Measurements from ENCODE around the gene PPP2R5E.

PPP2R5E gene

GRCh38 chr14:63423381-63423780, 119.8 kb downstream of the PPP2R5E start:
- H3F3A ChIP-seq (ENCODE audit: insufficient read depth) = no peaks in the 10 kb centered on the region

GRCh38 chr14:63421919-63422318, 121.3 kb downstream of the PPP2R5E start:
- Histone ChIP-seq H3K79me2 (ENCODE audit: insufficient read depth, low read length) (peaks cover 28% of the 10 kb centered on the region), H4K20me1 (ENCODE audit: low read depth, low read length) (peaks cover 10% of the 10 kb centered on the region; the same call in 1 of the 2 replicates), H3K36me3 (ENCODE audit: low read length) (peaks cover 6% of the 10 kb centered on the region; the same call in 1 of the 2 replicates), H3K27me3 (ENCODE audit: low read length) (no peaks in the 10 kb centered on the region), H2AFZ (ENCODE audit: low read depth, low read length, severe bottlenecking) (no peak overlapping the region), H3K27ac (ENCODE audit: low read depth, low read length) (no peak overlapping the region), H3K4me3 (ENCODE audit: insufficient read depth, low read length, poor library complexity, severe bottlenecking) (no peak overlapping the region), H3F3A (ENCODE audit: insufficient read depth) (no peaks in the 10 kb centered on the region), H3K9me2 (replicated peaks; ENCODE audit: insufficient read depth, low read length) (no peaks in the 10 kb centered on the region), H3K4me2 (ENCODE audit: low read depth, low read length, poor library complexity, severe bottlenecking) (no peak overlapping the region), H3K9ac (ENCODE audit: low read length) (no peak overlapping the region), H3K9me3 (ENCODE audit: insufficient read depth, low read length) (no peaks in the 10 kb centered on the region)
- TF ChIP-seq EZH2phosphoT487 (conservative IDR thresholded peaks at IDR 0.05; ENCODE audit: low read length) (no peak), CTCF (IDR thresholded peaks at IDR 0.05; ENCODE audit: insufficient read depth, low read length, poor library complexity, severe bottlenecking) (no peak)

More at GRCh38 chr14:63423381-63423780, 119.8 kb downstream of the PPP2R5E start:
- H3K27me3 ChIP-seq (ENCODE audit: low read length) = no peaks in the 10 kb centered on the region
- H3K27ac ChIP-seq (ENCODE audit: low read depth, low read length) = no peak overlapping the region
- H3K9me3 ChIP-seq (ENCODE audit: insufficient read depth, low read length) = no peaks in the 10 kb centered on the region
- H3K79me2 ChIP-seq (ENCODE audit: insufficient read depth, low read length) = peaks cover 35% of the 10 kb centered on the region
- no peak overlapping the region for H3K4me3 ChIP-seq (ENCODE audit: insufficient read depth, low read length, poor library complexity, severe bottlenecking)
- H3K9me2 ChIP-seq (replicated peaks; ENCODE audit: insufficient read depth, low read length) = no peaks in the 10 kb centered on the region
- H3K9ac ChIP-seq (ENCODE audit: low read length) = no peak overlapping the region
- peaks cover 10% of the 10 kb centered on the region; the same call in 1 of the 2 replicates for H4K20me1 ChIP-seq (ENCODE audit: low read depth, low read length)
- H3K4me2 ChIP-seq (ENCODE audit: low read depth, low read length, poor library complexity, severe bottlenecking) = no peak overlapping the region
- no peak overlapping the region for H2AFZ ChIP-seq (ENCODE audit: low read depth, low read length, severe bottlenecking)
- TF ChIP-seq EZH2phosphoT487 (conservative IDR thresholded peaks at IDR 0.05; ENCODE audit: low read length) = no peak
- TF ChIP-seq CTCF (IDR thresholded peaks at IDR 0.05; ENCODE audit: insufficient read depth, low read length, poor library complexity, severe bottlenecking) = no peak
- peaks cover 6% of the 10 kb centered on the region; the same call in 1 of the 2 replicates for H3K36me3 ChIP-seq (ENCODE audit: low read length)

GRCh38 chr14:63421226-63421625, 122.0 kb downstream of the PPP2R5E start:
- Histone ChIP-seq H3K27me3 (ENCODE audit: low read length) (no peaks in the 10 kb centered on the region), H3K79me2 (ENCODE audit: insufficient read depth, low read length) (peaks cover 21% of the 10 kb centered on the region), H3K9me3 (ENCODE audit: insufficient read depth, low read length) (no peaks in the 10 kb centered on the region), H3K4me3 (ENCODE audit: insufficient read depth, low read length, poor library complexity, severe bottlenecking) (no peak overlapping the region), H3K27ac (ENCODE audit: low read depth, low read length) (no peak overlapping the region), H3K9ac (ENCODE audit: low read length) (no peak overlapping the region), H2AFZ (ENCODE audit: low read depth, low read length, severe bottlenecking) (no peak overlapping the region), H3K9me2 (replicated peaks; ENCODE audit: insufficient read depth, low read length) (no peaks in the 10 kb centered on the region), H3F3A (ENCODE audit: insufficient read depth) (no peaks in the 10 kb centered on the region), H3K36me3 (ENCODE audit: low read length) (peaks cover 6% of the 10 kb centered on the region; the same call in 1 of the 2 replicates), H4K20me1 (ENCODE audit: low read depth, low read length) (peaks cover 8% of the 10 kb centered on the region; the same call in 1 of the 2 replicates), H3K4me2 (ENCODE audit: low read depth, low read length, poor library complexity, severe bottlenecking) (no peak overlapping the region)
- TF ChIP-seq EZH2phosphoT487 (conservative IDR thresholded peaks at IDR 0.05; ENCODE audit: low read length) = no peak
- no peak for TF ChIP-seq CTCF (IDR thresholded peaks at IDR 0.05; ENCODE audit: insufficient read depth, low read length, poor library complexity, severe bottlenecking)
